Fibroblast of lung (primary cell): ENCODE measurements around the gene MILR1. TPM values are rescaled to one million over a fixed set of nuclear protein-coding genes. Genes with fewer than 3 reads are reported as not detected.

Source experiments
- DNase-seq, 2 donors: peaks; one replicate each; pipeline versions ENCODE4 v3.0.0 to v3.0.0-alpha.2; 2010; ENCODE audit warnings: low read depth in 2 of 2
- H2AFZ ChIP-seq: 2 replicates; pipeline ENCODE4 v1.5.1; 2012; ENCODE audit warnings: low read length, control low read depth, inconsistent platforms
- H3K27ac ChIP-seq: 2 replicates; pipeline ENCODE4 v1.5.1; 2011; ENCODE audit warnings: low read length, control low read depth; ENCODE audit not compliant: insufficient read depth
- H3K27me3 ChIP-seq: 2 replicates; pipeline ENCODE4 v1.5.1; 2011; ENCODE audit warnings: mild to moderate bottlenecking, low read length; ENCODE audit not compliant: control insufficient read depth, insufficient read depth
- H3K36me3 ChIP-seq: 2 replicates; pipeline ENCODE4 v1.5.1; 2011; ENCODE audit warnings: low read length; ENCODE audit not compliant: control insufficient read depth, insufficient read depth
- H3K4me1 ChIP-seq: 2 replicates; pipeline ENCODE4 v1.5.1; 2011; ENCODE audit warnings: low read length; ENCODE audit not compliant: control insufficient read depth, insufficient read depth; ENCODE audit errors: extremely low read depth
- H3K4me2 ChIP-seq: 2 replicates; pipeline ENCODE4 v1.5.1; 2011; ENCODE audit warnings: low read length, control low read depth; ENCODE audit not compliant: insufficient read depth; ENCODE audit errors: extremely low read depth
- H3K4me3 ChIP-seq, 4 experiments: fragments of 200-600 bp in 1 of 4; sonication (generic) in 1 of 4; replicated peaks in 1 of 4; 2 replicates each; pipeline ENCODE4 v1.5.1; 2011 to 2016; ENCODE audit warnings: low read length in 4 of 4, low read depth in 3 of 4, mild to moderate bottlenecking in 3 of 4, control low read depth in 2 of 4, inconsistent platforms in 1 of 4, mixed read lengths in 1 of 4; ENCODE audit not compliant: insufficient read depth in 1 of 4; ENCODE audit errors: control extremely low read depth in 1 of 4
- H3K79me2 ChIP-seq: 2 replicates; pipeline ENCODE4 v1.5.1; 2012; ENCODE audit warnings: mild to moderate bottlenecking, low read length, inconsistent platforms; ENCODE audit not compliant: control insufficient read depth, insufficient read depth
- H3K9ac ChIP-seq: 2 replicates; pipeline ENCODE4 v1.5.1; 2011; ENCODE audit warnings: mild to moderate bottlenecking, low read length, control low read depth; ENCODE audit not compliant: insufficient read depth
- H3K9me3 ChIP-seq: 2 replicates; pipeline ENCODE4 v1.5.1; 2012; ENCODE audit warnings: low read depth, low read length; ENCODE audit not compliant: control insufficient read depth, insufficient read depth
- H4K20me1 ChIP-seq: 2 replicates; pipeline ENCODE4 v1.5.1; 2011; ENCODE audit warnings: low read length; ENCODE audit not compliant: control insufficient read depth, insufficient read depth; ENCODE audit errors: extremely low read depth
- EZH2 ChIP-seq: IDR thresholded peaks from 2 replicates; pipeline ENCODE4 v1.5.1; 2012; ENCODE audit warnings: low read length, control low read depth, mild to moderate bottlenecking; ENCODE audit errors: missing control alignments
- polyA plus RNA-seq, 2 donors: library from polyadenylated mRNA; depleted of rRNA in 1 of 2; stranded (reverse) in 1 of 2; unstranded in 1 of 2; fragments of >200 nt; gene quantifications; 2 replicates each; pipeline ENCODE4 v1.2.1, GENCODE V29; 2011 to 2012; ENCODE audit warnings: missing spikeins in 1 of 2
- total RNA-seq: library from RNA; depleted of rRNA; stranded (reverse); fragments of >200 nt; gene quantifications from 2 replicates; pipeline ENCODE4 v1.2.1, GENCODE V29; 2014
- TF ChIP-seq, protein P1 (sequence below), 2 donors: IDR thresholded peaks in 1 of 2; conservative IDR thresholded peaks in 1 of 2; 1 replicate in 1 of 2; 2 replicates in 1 of 2; pipeline ENCODE4 v1.5.1; 2011 to 2012; ENCODE audit warnings: low read length in 2 of 2, control low read depth in 1 of 2, inconsistent platforms in 1 of 2, low read depth in 1 of 2, mild to moderate bottlenecking in 1 of 2

The MILR1 gene
- total and polyA plus RNA-seq, 2 donors (not counting 1 experiment from before 2014, with no cell fraction given), result 9.1 to 11.6 TPM

GRCh38 chr17:64443086-64443760 is 5.7 kb upstream of the MILR1 start:
- no peak overlapping the region for H3K27ac ChIP-seq
- H3K79me2 ChIP-seq, result no peaks in the 10 kb centered on the region
- H4K20me1 ChIP-seq, result no peaks in the 10 kb centered on the region
- no peak overlapping the region for H2AFZ ChIP-seq
- H3K4me2 ChIP-seq, result no peak overlapping the region
- H3K4me3 ChIP-seq, result no peak overlapping the region
- TF ChIP-seq, protein P1, sequence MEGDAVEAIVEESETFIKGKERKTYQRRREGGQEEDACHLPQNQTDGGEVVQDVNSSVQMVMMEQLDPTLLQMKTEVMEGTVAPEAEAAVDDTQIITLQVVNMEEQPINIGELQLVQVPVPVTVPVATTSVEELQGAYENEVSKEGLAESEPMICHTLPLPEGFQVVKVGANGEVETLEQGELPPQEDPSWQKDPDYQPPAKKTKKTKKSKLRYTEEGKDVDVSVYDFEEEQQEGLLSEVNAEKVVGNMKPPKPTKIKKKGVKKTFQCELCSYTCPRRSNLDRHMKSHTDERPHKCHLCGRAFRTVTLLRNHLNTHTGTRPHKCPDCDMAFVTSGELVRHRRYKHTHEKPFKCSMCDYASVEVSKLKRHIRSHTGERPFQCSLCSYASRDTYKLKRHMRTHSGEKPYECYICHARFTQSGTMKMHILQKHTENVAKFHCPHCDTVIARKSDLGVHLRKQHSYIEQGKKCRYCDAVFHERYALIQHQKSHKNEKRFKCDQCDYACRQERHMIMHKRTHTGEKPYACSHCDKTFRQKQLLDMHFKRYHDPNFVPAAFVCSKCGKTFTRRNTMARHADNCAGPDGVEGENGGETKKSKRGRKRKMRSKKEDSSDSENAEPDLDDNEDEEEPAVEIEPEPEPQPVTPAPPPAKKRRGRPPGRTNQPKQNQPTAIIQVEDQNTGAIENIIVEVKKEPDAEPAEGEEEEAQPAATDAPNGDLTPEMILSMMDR (conservative IDR thresholded peaks at IDR 0.05 in 1 of 2, IDR thresholded peaks at IDR 0.05 in 1 of 2; ENCODE audit: low read depth in 1 of 2, low read length in 2 of 2), result no peak
- no peak for TF ChIP-seq EZH2
- no peaks in the 10 kb centered on the region for H3K27me3 ChIP-seq
- H3K9me3 ChIP-seq, result no peaks in the 10 kb centered on the region
- no peak for DNase-seq
- no peaks in the 10 kb centered on the region for H3K36me3 ChIP-seq
- no peak overlapping the region for H3K9ac ChIP-seq
- peaks cover 11% of the 10 kb centered on the region for H3K4me1 ChIP-seq

- Histone ChIP-seq H3K27me3 (no peaks in the 10 kb centered on the region), H3K36me3 (peaks cover 1% of the 10 kb centered on the region), H3K4me3 (no peak overlapping the region), H3K27ac (no peak overlapping the region), H2AFZ (no peak overlapping the region), H3K9me3 (no peaks in the 10 kb centered on the region), H3K79me2 (no peaks in the 10 kb centered on the region), H3K4me2 (no peak overlapping the region), H4K20me1 (no peaks in the 10 kb centered on the region), H3K4me1 (peaks cover 12% of the 10 kb centered on the region), H3K9ac (no peak overlapping the region)
- DNase-seq, result no peak
- TF ChIP-seq, protein P1 (conservative IDR thresholded peaks at IDR 0.05 in 1 of 2, IDR thresholded peaks at IDR 0.05 in 1 of 2; ENCODE audit: low read depth in 1 of 2, low read length in 2 of 2), result no peak
- TF ChIP-seq EZH2, result no peak
Measured at GRCh38 chr17:64447526-64447925, 1.4 kb upstream of the MILR1 start.

- Histone ChIP-seq H3K9ac (peak overlapping the region; percentile 37), H3K9me3 (no peaks in the 10 kb centered on the region), H3K4me3 (peak overlapping the region; percentile 1 to 61 (median 16)), H2AFZ (peak overlapping the region; percentile 41), H3K27me3 (no peaks in the 10 kb centered on the region), H3K4me2 (peak overlapping the region; percentile 97), H3K36me3 (peaks cover 1% of the 10 kb centered on the region), H3K79me2 (no peaks in the 10 kb centered on the region), H3K4me1 (peaks cover 10% of the 10 kb centered on the region), H4K20me1 (no peaks in the 10 kb centered on the region), H3K27ac (peak overlapping the region; percentile 89)
- peak in 1 of 2 donors; percentile 38 for DNase-seq
- no peak for TF ChIP-seq EZH2
- TF ChIP-seq, protein P1 (conservative IDR thresholded peaks at IDR 0.05 in 1 of 2, IDR thresholded peaks at IDR 0.05 in 1 of 2; ENCODE audit: low read depth in 1 of 2, low read length in 2 of 2), result no peak
Measured at GRCh38 chr17:64449545-64449944, 630 bp downstream of the MILR1 start.
